GM10266 (cell line): ENCODE data around the gene CLCNKB.
A peak's percentile ranks its signal among the peaks of the same experiment; 100 is the strongest.

ENCODE experiments used
- DNase-seq: peaks from one replicate; pipeline ENCODE4 v3.0.0; 2012; ENCODE audit errors: extremely low spot score
- TF ChIP-seq, protein P1 (sequence below): IDR thresholded peaks from 2 replicates; pipeline ENCODE4 v1.5.1; 2012; ENCODE audit warnings: mild to moderate bottlenecking, low read depth; ENCODE audit not compliant: control insufficient read depth, insufficient read depth; ENCODE audit errors: missing control alignments

CLCNKB gene

DNA sequence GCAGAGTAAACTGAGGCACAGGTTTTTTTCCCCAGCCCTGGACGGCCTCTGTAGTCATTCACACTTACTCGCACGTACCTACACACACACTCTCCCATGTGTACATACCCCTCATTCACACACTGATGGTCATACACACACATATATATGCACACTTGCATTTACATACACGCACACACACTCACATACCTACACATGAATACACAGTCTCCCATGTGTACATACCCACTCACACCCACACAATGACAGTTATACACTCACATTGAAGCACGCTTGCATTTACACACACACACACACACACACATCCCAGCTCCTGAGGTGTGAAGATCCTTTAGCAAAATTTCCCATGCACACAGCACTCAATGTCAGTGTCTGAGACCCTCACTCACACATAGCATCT is 30.6 kb downstream of the CLCNKB start:
- DNase-seq: no peak
- TF ChIP-seq, protein P1, sequence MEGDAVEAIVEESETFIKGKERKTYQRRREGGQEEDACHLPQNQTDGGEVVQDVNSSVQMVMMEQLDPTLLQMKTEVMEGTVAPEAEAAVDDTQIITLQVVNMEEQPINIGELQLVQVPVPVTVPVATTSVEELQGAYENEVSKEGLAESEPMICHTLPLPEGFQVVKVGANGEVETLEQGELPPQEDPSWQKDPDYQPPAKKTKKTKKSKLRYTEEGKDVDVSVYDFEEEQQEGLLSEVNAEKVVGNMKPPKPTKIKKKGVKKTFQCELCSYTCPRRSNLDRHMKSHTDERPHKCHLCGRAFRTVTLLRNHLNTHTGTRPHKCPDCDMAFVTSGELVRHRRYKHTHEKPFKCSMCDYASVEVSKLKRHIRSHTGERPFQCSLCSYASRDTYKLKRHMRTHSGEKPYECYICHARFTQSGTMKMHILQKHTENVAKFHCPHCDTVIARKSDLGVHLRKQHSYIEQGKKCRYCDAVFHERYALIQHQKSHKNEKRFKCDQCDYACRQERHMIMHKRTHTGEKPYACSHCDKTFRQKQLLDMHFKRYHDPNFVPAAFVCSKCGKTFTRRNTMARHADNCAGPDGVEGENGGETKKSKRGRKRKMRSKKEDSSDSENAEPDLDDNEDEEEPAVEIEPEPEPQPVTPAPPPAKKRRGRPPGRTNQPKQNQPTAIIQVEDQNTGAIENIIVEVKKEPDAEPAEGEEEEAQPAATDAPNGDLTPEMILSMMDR: no peak

DNA sequence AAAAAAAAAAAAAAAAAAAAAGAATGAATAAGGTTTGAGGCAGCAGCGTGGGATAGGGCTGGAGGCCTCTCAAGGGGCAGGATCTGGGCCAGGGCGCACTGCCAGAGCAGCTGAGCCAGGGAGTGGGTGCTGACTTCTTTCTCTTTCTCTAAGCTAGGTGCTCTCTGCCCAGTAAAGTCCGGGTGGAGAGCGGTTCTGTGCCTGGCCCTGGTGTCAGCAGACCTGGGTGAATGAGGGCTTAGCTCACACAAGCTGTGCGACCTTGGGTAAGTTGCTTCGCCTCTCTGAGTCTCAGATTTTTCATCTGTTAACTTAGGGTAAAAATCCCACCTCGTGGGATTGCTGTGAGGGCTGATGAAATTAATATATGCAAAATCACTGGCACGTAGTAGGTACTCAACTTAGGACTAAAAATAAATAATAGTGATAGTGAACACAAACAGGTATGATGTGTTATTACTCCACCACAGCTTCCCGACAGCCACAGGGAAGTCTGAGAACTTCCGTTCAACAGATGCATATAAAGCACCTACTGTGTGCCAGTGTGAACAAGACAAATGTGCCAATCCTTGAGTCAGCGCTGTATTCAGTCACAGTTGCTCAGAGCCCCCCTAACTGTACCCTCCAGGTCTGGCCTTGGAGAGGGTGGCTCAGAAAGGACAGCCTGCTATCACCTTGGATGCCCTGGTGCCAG is 31.9 kb downstream of the CLCNKB start:
- TF ChIP-seq, protein P1: no peak
- no peak for DNase-seq

DNA sequence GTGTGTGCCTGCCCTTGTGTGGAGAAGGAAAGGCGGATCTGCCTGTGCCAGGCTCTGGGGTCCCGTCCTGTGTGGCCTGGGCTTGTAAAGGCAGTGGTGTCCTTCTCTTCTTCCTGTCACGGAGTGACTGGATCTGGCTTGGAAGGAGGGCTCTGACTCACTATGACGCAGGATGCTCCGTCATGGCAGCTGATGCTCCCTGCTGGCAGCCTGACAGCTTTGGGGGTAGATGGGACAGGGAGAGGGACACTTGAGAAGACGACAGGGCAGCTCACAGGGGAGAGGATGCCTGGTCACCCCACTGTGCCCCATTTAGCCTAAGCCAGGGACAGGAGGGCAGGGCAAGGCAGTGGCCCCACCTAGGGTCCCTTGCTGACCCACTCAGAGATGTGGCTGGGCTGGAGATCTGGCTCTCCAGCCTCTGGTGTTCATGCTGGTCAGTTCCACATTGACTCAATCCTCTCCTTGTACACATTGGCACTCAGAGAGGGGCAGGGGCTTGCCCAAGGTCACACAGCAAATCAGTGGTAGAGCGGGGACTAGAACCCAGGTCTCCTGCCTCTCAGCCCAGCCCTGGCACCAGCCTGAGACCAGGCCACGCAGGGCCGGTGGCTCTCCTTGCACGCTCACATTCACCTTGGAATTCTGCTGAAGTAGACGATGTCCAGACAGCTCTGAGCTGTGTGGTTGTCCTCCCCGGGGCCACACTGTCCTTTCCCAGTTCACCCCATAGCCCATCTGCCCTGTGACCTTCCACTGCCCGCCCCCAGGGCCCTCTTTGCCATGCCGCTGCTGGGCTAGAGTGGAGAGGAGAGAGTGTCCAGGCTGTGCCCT is 32.7 kb downstream of the CLCNKB start:
- DNase-seq: no peak
- TF ChIP-seq, protein P1: no peak

DNA sequence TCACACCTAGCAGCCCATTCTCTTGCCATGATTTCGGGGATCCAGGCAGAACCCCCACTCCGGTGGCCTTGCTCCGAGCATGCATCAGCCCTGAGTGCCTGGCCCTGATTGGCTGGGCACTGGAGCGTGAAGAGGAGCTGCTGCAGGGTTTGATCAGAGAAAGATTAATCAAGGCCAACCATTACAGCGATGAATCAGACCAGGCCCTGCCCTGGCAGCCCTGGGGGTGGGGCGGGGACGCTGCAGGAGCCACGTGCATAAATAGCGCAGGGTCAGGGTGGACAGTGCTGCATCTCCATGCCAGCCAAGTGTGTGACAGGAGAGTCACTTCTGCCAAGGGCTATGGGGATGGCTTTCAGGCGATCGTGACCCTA is 33.3 kb downstream of the CLCNKB start:
- TF ChIP-seq, protein P1: no peak
- no peak for DNase-seq

DNA sequence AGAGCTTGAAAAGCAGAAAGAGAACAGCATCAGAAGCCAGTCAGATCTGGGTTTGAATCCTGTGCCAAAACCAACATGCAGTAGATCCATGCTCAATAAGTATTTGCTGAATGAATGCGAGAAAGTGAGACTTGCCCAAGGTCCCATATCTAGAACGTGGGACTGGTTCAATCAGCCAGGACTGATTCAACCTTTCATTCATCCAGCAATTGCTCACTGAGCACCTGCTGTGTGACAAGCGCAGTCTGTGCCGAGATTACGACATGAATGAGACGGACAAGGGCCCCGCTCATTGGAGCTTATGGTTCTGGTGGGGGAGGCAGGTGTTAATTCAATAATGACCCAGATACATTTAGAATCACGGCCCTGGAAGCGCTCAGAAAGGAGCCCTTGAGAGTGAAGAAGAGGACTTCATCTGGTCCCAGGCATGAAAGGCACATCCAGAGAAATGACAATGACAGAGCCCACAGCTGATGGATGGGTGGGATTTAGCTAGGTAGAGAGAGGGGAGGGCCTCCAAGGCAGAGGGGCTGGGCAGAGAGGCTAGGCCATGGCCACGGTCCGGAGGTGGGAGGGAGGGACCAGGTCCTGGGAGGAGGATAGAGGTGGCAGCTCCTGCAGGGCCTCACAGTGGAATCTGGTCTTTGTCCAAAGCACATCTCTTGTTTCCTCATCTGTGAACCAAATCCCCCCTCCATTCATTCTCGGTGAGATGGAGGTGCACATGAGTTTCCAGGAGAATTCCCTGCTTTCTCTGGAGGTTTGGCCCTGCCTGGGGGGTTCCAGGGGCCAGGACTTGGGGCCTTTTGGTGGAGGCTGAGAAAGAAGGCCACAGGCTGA is 34.0 kb downstream of the CLCNKB start:
- no peak for DNase-seq
- TF ChIP-seq, protein P1: no peak

DNA sequence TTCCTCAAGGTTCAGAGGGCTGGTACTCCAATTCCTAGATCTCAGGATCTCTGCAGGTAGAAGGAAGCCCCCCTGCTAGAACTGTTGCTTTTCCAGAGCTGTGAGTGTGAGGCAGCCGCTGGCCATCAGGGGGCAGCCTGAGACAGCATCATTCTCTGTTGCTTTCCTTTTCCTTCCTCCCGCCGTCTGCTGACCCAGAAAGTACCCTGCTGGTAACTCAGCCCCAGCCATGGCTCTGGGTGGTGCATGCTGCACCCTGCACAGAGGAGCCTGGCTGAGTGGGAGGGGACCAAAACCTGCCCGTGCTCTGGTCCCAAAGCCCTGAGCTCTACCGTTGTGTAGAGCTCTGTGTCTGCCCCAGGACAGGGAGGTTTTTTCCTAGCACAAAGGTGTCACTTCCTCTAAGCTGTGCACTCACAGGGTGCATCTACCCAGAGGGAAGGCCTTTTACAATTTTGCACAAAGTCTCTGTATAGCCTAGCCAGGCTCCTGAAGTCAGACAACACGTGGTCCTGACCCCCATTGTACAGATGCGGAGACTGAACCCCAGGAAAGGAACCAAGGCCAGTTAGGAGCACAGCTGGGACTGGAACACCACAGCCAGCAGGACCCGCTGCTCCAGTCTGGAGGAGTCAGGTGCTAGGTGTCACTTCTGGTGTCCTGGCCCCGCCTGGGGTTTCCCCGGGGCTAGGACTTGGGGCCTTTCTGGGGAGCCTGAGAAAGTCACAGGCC is 35.5 kb downstream of the CLCNKB start:
- TF ChIP-seq, protein P1: peak; percentile 92
- peak; percentile 84 for DNase-seq
